SK-N-SH (cell line): ENCODE results near the gene DLG2. TPM values are rescaled to one million over a fixed set of nuclear protein-coding genes. Genes with fewer than 3 reads are reported as not detected.

ENCODE experiments used
- CTCF ChIA-PET: fragments of 300-600, 350-600 bp; formaldehyde crosslinking; extraction: SDS; loops from one replicate; lab custom pipeline; 2021; lab: Yijun Ruan, JAX
- POLR2A ChIA-PET: fragments of 350-600 bp; sonication (Branson Sonifier 250); formaldehyde crosslinking; extraction: SDS; loops from one replicate; lab custom pipeline; 2020; ENCODE audit warnings: antibody characterized with exemption, inconsistent platforms; lab: Yijun Ruan, JAX
- DNase-seq: peaks from one replicate; pipeline ENCODE4 v3.0.0; 2012
- H2AFZ ChIP-seq: fragments of 200-600 bp; sonication (generic); 2 replicates; pipeline ENCODE4 v1.8.1; 2016; ENCODE audit warnings: antibody characterized with exemption, mild to moderate bottlenecking, low read depth
- H3F3A ChIP-seq: fragments of 200-600 bp; sonication (generic); replicated peaks from 2 replicates; pipeline ENCODE3; 2016; ENCODE audit warnings: antibody characterized with exemption, mild to moderate bottlenecking; ENCODE audit not compliant: insufficient read depth
- H3K27ac ChIP-seq, 2 experiments: fragments of 200-500 bp in 1 of 2; fragments of 200-600 bp in 1 of 2; sonication (Bioruptor generic) in 1 of 2; sonication (generic), shearing (Covaris generic) in 1 of 2; 2 replicates each; pipeline versions ENCODE4 v1.5.1 to v1.6.1; 2014 to 2016; ENCODE audit warnings: low read depth in 2 of 2, inconsistent platforms in 1 of 2, low read length in 1 of 2, mild to moderate bottlenecking in 1 of 2, mixed read lengths in 1 of 2
- H3K27me3 ChIP-seq: fragments of 200-600 bp; sonication (generic), shearing (Covaris generic); 2 replicates; pipeline ENCODE4 v1.6.1; 2016; ENCODE audit warnings: mixed run types; ENCODE audit not compliant: insufficient read depth
- H3K36me3 ChIP-seq, 2 experiments: fragments of 200-500 bp in 1 of 2; fragments of 200-600 bp in 1 of 2; sonication (Bioruptor generic) in 1 of 2; sonication (generic) in 1 of 2; replicated peaks in 1 of 2; 2 replicates each; pipeline versions ENCODE3 to v1.5.1; 2014 to 2016; ENCODE audit warnings: low read length in 1 of 2, mild to moderate bottlenecking in 1 of 2; ENCODE audit not compliant: insufficient read depth in 2 of 2, control insufficient read depth in 1 of 2
- H3K4me1 ChIP-seq, 2 experiments: fragments of 200-500 bp in 1 of 2; fragments of 200-600 bp in 1 of 2; sonication (Bioruptor generic) in 1 of 2; sonication (generic), shearing (Covaris generic) in 1 of 2; 2 replicates each; pipeline versions ENCODE4 v1.5.1 to v1.6.1; 2014 to 2016; ENCODE audit warnings: low read depth in 1 of 2, low read length in 1 of 2, mixed run types in 1 of 2; ENCODE audit not compliant: insufficient read depth in 2 of 2, control insufficient read depth in 1 of 2
- H3K4me2 ChIP-seq: fragments of 200-600 bp; sonication (generic), shearing (Covaris generic); 2 replicates; pipeline ENCODE4 v1.6.1; 2017; ENCODE audit warnings: mixed run types
- H3K4me3 ChIP-seq, 2 experiments: fragments of 200-500 bp in 1 of 2; fragments of 200-600 bp in 1 of 2; sonication (Bioruptor generic) in 1 of 2; sonication (generic), shearing (Covaris generic) in 1 of 2; 2 replicates each; pipeline versions ENCODE4 v1.5.1 to v1.8.1; 2014 to 2016; ENCODE audit warnings: low read depth in 2 of 2, inconsistent platforms in 1 of 2, low read length in 1 of 2, mild to moderate bottlenecking in 1 of 2, mixed read lengths in 1 of 2, moderate library complexity in 1 of 2
- H3K79me2 ChIP-seq: fragments of 200-600 bp; sonication (generic); 2 replicates; pipeline ENCODE4 v1.8.1; 2017; ENCODE audit warnings: mild to moderate bottlenecking; ENCODE audit not compliant: insufficient read depth
- H3K9ac ChIP-seq: fragments of 200-600 bp; sonication (generic); 2 replicates; pipeline ENCODE4 v1.6.1; 2017; ENCODE audit warnings: mixed run types
- H3K9me2 ChIP-seq: fragments of 200-600 bp; sonication (generic); 2 replicates; pipeline ENCODE4 v1.6.1; 2017; ENCODE audit warnings: mixed run types
- H3K9me3 ChIP-seq: fragments of 200-600 bp; sonication (generic); 2 replicates; pipeline ENCODE4 v1.6.1; 2017; ENCODE audit warnings: mixed run types, mild to moderate bottlenecking, moderate library complexity
- H4K20me1 ChIP-seq: fragments of 200-600 bp; sonication (generic); 2 replicates; pipeline ENCODE4 v1.6.1; 2017; ENCODE audit warnings: mild to moderate bottlenecking, mixed run types; ENCODE audit not compliant: insufficient read depth
- CHD2 ChIP-seq: fragments of 150-350 bp; IDR thresholded peaks from 2 replicates; pipeline ENCODE4 v1.6.1; 2018; ENCODE audit warnings: low read length; ENCODE audit not compliant: partially characterized antibody
- CTCF ChIP-seq: fragments of 200-600 bp; sonication (generic); IDR thresholded peaks from 2 replicates; pipeline ENCODE4 v1.6.1; 2017; ENCODE audit warnings: antibody characterized with exemption, mild to moderate bottlenecking, moderate library complexity
- FOXM1 ChIP-seq: IDR thresholded peaks from 2 replicates; pipeline ENCODE4 v1.4.0; 2012; ENCODE audit warnings: low read depth, mild to moderate bottlenecking
- IRF3 ChIP-seq: fragments of 150-350 bp; IDR thresholded peaks from 2 replicates; pipeline ENCODE4 v1.6.1; 2016; ENCODE audit warnings: mild to moderate bottlenecking, low read depth, low read length
- JUND ChIP-seq: IDR thresholded peaks from 2 replicates; pipeline ENCODE4 v1.4.0; 2012
- MAX ChIP-seq: IDR thresholded peaks from 2 replicates; pipeline ENCODE4 v1.4.0; 2012; ENCODE audit warnings: low read depth
- MXI1 ChIP-seq: IDR thresholded peaks from 2 replicates; pipeline ENCODE4 v1.6.1; 2012; ENCODE audit warnings: mild to moderate bottlenecking, low read depth, low read length, improper control_type of control experiment
- NRF1 ChIP-seq: IDR thresholded peaks from 2 replicates; pipeline ENCODE4 v1.6.1; 2012; ENCODE audit warnings: low read depth, mild to moderate bottlenecking, low read length
- PBX3 ChIP-seq: IDR thresholded peaks from 2 replicates; pipeline ENCODE4; 2012
- POLR2AphosphoS5 ChIP-seq: IDR thresholded peaks from 2 replicates; pipeline ENCODE4 v1.6.1; 2012; ENCODE audit warnings: low read depth, low read length
- RFX5 ChIP-seq: IDR thresholded peaks from 2 replicates; pipeline ENCODE4 v1.6.1; 2012; ENCODE audit warnings: mild to moderate bottlenecking, improper control_type of control experiment, low read length
- SIN3A ChIP-seq: IDR thresholded peaks from 2 replicates; pipeline ENCODE4 v1.6.1; 2012; ENCODE audit warnings: low read depth, mild to moderate bottlenecking, low read length, moderate library complexity, borderline replicate concordance
- SMC3 ChIP-seq: IDR thresholded peaks from 2 replicates; pipeline ENCODE4 v1.6.1; 2012; ENCODE audit warnings: low read depth, low read length, improper control_type of control experiment
- TAF1 ChIP-seq: IDR thresholded peaks from 2 replicates; pipeline ENCODE4 v1.6.1; 2012; ENCODE audit warnings: low read depth, mild to moderate bottlenecking, low read length, moderate library complexity, borderline replicate concordance
- TCF12 ChIP-seq: IDR thresholded peaks from 2 replicates; pipeline ENCODE4 v1.4.0; 2012
- TEAD4 ChIP-seq: IDR thresholded peaks from 2 replicates; pipeline ENCODE4 v1.4.0; 2012; ENCODE audit warnings: mild to moderate bottlenecking, borderline replicate concordance; ENCODE audit not compliant: insufficient read depth
- USF1 ChIP-seq: IDR thresholded peaks from 2 replicates; pipeline ENCODE4 v1.4.0; 2012; ENCODE audit warnings: low read depth, borderline replicate concordance
- YY1 ChIP-seq: IDR thresholded peaks from 2 replicates; pipeline ENCODE4 v1.4.0; 2012; ENCODE audit warnings: low read depth, mild to moderate bottlenecking
- WGBS: methylation state at CpG from one replicate; pipeline ENCODE4 v1.1.6; 2017; ENCODE audit warnings: low lambda C conversion rate; 5-methylcytosine and 5-hydroxymethylcytosine counted together
- polyA plus RNA-seq, 3 experiments: library from polyadenylated mRNA; depleted of rRNA; stranded (reverse); fragments of >200 nt; gene quantifications; 2 replicates each; pipeline ENCODE4 v1.2.3, GENCODE V29; 2012

Gene DLG2
- polyA plus RNA-seq, 1 of the 3 experiments (the other 2 are of a cell fraction): 0.21 TPM

GRCh38 chr11:83493917-83494316 is 2133.2 kb downstream of the DLG2 start:
- no peak overlapping the region for H3K9ac ChIP-seq
- no peak overlapping the region for H3K4me2 ChIP-seq
- no peaks in the 10 kb centered on the region for H3F3A ChIP-seq
- H3K9me2 ChIP-seq: no peaks in the 10 kb centered on the region
- DNase-seq: no peak
- 18% methylated on average over 1 of the region's 1 CpG for WGBS
- POLR2A ChIA-PET: no interaction called here
- H2AFZ ChIP-seq: no peak overlapping the region
- CTCF ChIA-PET: no interaction called here
- H3K36me3 ChIP-seq: no peaks in the 10 kb centered on the region
- H4K20me1 ChIP-seq: no peaks in the 10 kb centered on the region
- H3K27me3 ChIP-seq: no peaks in the 10 kb centered on the region
- H3K9me3 ChIP-seq: no peaks in the 10 kb centered on the region
- no peak overlapping the region for H3K27ac ChIP-seq
- H3K4me1 ChIP-seq: peaks cover 0 to 6% of the 10 kb centered on the region in 2 experiments; a peak in 1 of 4 replicates
- no peak overlapping the region for H3K4me3 ChIP-seq
- no peaks in the 10 kb centered on the region for H3K79me2 ChIP-seq
- TF ChIP-seq SMC3 (no peak), MXI1 (no peak), NRF1 (no peak), JUND (no peak), IRF3 (no peak), CHD2 (no peak), MAX (no peak), SIN3A (no peak), TEAD4 (no peak), TCF12 (no peak), YY1 (no peak), RFX5 (no peak), POLR2AphosphoS5 (no peak), PBX3 (no peak), USF1 (no peak)

GRCh38 chr11:83493034-83493433 is 2134.1 kb downstream of the DLG2 start:
- ChIA-PET CTCF (no interaction called here), POLR2A (no interaction called here)
- no peaks in the 10 kb centered on the region for H3K27me3 ChIP-seq
- peaks cover 0 to 6% of the 10 kb centered on the region in 2 experiments; a peak in 1 of 4 replicates for H3K4me1 ChIP-seq
- no peaks in the 10 kb centered on the region for H3K79me2 ChIP-seq
- no peak for DNase-seq
- 35% methylated on average over 1 of the region's 1 CpG for WGBS
- no peaks in the 10 kb centered on the region for H3K9me2 ChIP-seq
- H4K20me1 ChIP-seq: no peaks in the 10 kb centered on the region
- TF ChIP-seq TCF12: no peak
- no peak for TF ChIP-seq CTCF
- TF ChIP-seq JUND: no peak
- no peak for TF ChIP-seq CHD2
- no peak for TF ChIP-seq MXI1
- TF ChIP-seq FOXM1: no peak
- no peak for TF ChIP-seq TAF1
- no peak for TF ChIP-seq MAX
- H2AFZ ChIP-seq: no peak overlapping the region
- no peaks in the 10 kb centered on the region for H3F3A ChIP-seq
- no peak overlapping the region for H3K27ac ChIP-seq
- no peaks in the 10 kb centered on the region for H3K9me3 ChIP-seq
- no peak overlapping the region for H3K4me2 ChIP-seq
- no peak overlapping the region for H3K9ac ChIP-seq
- H3K4me3 ChIP-seq: no peak overlapping the region
- no peaks in the 10 kb centered on the region for H3K36me3 ChIP-seq
